DND-41 (cell line): ENCODE measurements around the gene SLC30A10.

ENCODE experiments used
- ATAC-seq: fragments of 200-7000 bp; cut with Tn5 transposase; 3 replicates; pipeline ENCODE4 v1.9.1; 2021; ENCODE audit warnings: low read depth; ENCODE audit not compliant: insufficient read depth
- DNase-seq: peaks from one replicate; pipeline ENCODE4 v3.0.0-alpha.2; 2020
- H2AFZ ChIP-seq: 2 replicates; pipeline ENCODE4 v1.6.0; 2012; ENCODE audit warnings: low read depth, low read length
- H3K27ac ChIP-seq: 2 replicates; pipeline ENCODE4 v1.5.1; 2012; ENCODE audit warnings: low read length, inconsistent platforms
- H3K27me3 ChIP-seq: fragments of 200-600 bp; sonication (generic); 2 replicates; pipeline ENCODE4 v1.6.0; 2012; ENCODE audit warnings: low read length, mild to moderate bottlenecking, inconsistent platforms; ENCODE audit not compliant: insufficient read depth, poor library complexity
- H3K36me3 ChIP-seq: 2 replicates; pipeline ENCODE4 v1.5.1; 2012; ENCODE audit warnings: low read length, inconsistent platforms; ENCODE audit not compliant: insufficient read depth
- H3K4me1 ChIP-seq: 2 replicates; pipeline ENCODE4 v1.5.1; 2012; ENCODE audit warnings: mild to moderate bottlenecking, low read length; ENCODE audit not compliant: insufficient read depth
- H3K4me2 ChIP-seq: 2 replicates; pipeline ENCODE4 v1.6.0; 2012; ENCODE audit warnings: mild to moderate bottlenecking, moderate library complexity, low read length, inconsistent platforms; ENCODE audit not compliant: insufficient read depth
- H3K4me3 ChIP-seq, 2 experiments: fragments of 200-600 bp in 1 of 2; shearing (Covaris generic) in 1 of 2; 2 replicates each; pipeline ENCODE4 v1.5.1; 2012 to 2016; ENCODE audit warnings: inconsistent platforms in 2 of 2, low read length in 2 of 2, mild to moderate bottlenecking in 2 of 2, low read depth in 1 of 2, moderate library complexity in 1 of 2
- H3K79me2 ChIP-seq: 2 replicates; pipeline ENCODE4 v1.6.0; 2012; ENCODE audit warnings: low read length, inconsistent platforms; ENCODE audit not compliant: insufficient read depth
- H3K9ac ChIP-seq: 2 replicates; pipeline ENCODE4 v1.6.0; 2012; ENCODE audit warnings: low read depth, mild to moderate bottlenecking, inconsistent platforms, low read length, moderate library complexity
- H3K9me3 ChIP-seq: 2 replicates; pipeline ENCODE4 v1.5.1; 2012; ENCODE audit warnings: low read length, moderate library complexity, mild to moderate bottlenecking, inconsistent platforms; ENCODE audit not compliant: insufficient read depth, severe bottlenecking
- H4K20me1 ChIP-seq: 2 replicates; pipeline ENCODE4 v1.6.0; 2012; ENCODE audit warnings: low read length; ENCODE audit not compliant: insufficient read depth
- EZH2 ChIP-seq: IDR thresholded peaks from 3 replicates; pipeline ENCODE4 v1.6.1; 2012; ENCODE audit warnings: borderline replicate concordance, low read depth, mild to moderate bottlenecking, moderate library complexity, low read length, inconsistent platforms; ENCODE audit not compliant: severe bottlenecking
- TF ChIP-seq, protein P1 (sequence below): IDR thresholded peaks from 2 replicates; pipeline ENCODE4 v1.5.1; 2012; ENCODE audit warnings: borderline replicate concordance, low read length, moderate library complexity, mild to moderate bottlenecking; ENCODE audit not compliant: poor library complexity, severe bottlenecking; ENCODE audit errors: extremely low read depth

Gene SLC30A10

DNA sequence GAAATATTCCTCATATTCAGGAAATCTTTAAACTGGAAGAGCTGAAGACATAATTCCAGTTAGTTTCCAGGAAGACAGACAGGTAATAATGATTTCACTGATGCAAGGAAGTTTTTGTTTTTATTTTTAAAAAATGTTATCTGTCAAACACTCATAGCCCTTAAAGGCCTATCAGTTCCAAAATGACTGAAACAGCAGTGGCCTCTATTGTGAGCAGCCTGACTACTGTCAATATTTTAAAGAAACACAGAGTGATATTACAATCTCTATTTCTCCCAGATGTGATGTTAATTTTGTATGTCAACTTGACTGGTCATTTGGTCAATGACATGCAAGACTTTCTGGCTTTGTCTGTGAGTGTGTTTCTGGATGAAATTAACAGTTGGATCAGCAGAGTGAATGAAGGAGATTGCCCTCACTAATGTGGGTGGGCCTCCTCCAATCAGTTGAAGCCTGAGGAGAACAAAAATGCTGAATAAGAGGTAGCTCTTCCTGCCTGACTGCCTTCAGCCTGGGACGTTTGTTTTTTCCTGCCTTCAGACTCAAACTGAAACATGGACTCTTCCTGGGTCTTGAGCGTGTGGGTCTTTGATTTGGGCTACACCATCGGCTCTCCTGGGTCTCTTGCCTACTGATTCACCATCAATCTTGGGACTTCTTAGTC, 31.3 kb upstream of the SLC30A10 start:
- Histone ChIP-seq H3K4me2 (no peak overlapping the region), H3K27ac (no peak overlapping the region), H3K36me3 (no peaks in the 10 kb centered on the region), H3K79me2 (no peaks in the 10 kb centered on the region), H3K9ac (no peak overlapping the region), H3K4me3 (no peak overlapping the region), H3K27me3 (peaks cover 5% of the 10 kb centered on the region), H3K4me1 (no peaks in the 10 kb centered on the region), H3K9me3 (no peaks in the 10 kb centered on the region), H2AFZ (no peak overlapping the region), H4K20me1 (no peaks in the 10 kb centered on the region)
- no peak; the same call in 2 of the 3 replicates for ATAC-seq
- TF ChIP-seq, protein P1, sequence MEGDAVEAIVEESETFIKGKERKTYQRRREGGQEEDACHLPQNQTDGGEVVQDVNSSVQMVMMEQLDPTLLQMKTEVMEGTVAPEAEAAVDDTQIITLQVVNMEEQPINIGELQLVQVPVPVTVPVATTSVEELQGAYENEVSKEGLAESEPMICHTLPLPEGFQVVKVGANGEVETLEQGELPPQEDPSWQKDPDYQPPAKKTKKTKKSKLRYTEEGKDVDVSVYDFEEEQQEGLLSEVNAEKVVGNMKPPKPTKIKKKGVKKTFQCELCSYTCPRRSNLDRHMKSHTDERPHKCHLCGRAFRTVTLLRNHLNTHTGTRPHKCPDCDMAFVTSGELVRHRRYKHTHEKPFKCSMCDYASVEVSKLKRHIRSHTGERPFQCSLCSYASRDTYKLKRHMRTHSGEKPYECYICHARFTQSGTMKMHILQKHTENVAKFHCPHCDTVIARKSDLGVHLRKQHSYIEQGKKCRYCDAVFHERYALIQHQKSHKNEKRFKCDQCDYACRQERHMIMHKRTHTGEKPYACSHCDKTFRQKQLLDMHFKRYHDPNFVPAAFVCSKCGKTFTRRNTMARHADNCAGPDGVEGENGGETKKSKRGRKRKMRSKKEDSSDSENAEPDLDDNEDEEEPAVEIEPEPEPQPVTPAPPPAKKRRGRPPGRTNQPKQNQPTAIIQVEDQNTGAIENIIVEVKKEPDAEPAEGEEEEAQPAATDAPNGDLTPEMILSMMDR: no peak
- TF ChIP-seq EZH2: no peak
- no peak for DNase-seq

- H3K27ac ChIP-seq: no peak overlapping the region
- no peaks in the 10 kb centered on the region for H3K79me2 ChIP-seq
- no peaks in the 10 kb centered on the region for H3K4me1 ChIP-seq
- H3K27me3 ChIP-seq: peaks cover 7% of the 10 kb centered on the region
- no peak for DNase-seq
- TF ChIP-seq, protein P1: no peak
- TF ChIP-seq EZH2: no peak
- H3K9me3 ChIP-seq: no peaks in the 10 kb centered on the region
- no peak overlapping the region for H3K4me3 ChIP-seq
- no peak for ATAC-seq
- no peaks in the 10 kb centered on the region for H4K20me1 ChIP-seq
- H3K4me2 ChIP-seq: no peak overlapping the region
- no peaks in the 10 kb centered on the region for H3K36me3 ChIP-seq
- no peak overlapping the region for H3K9ac ChIP-seq
- H2AFZ ChIP-seq: no peak overlapping the region
These were observed 30.6 kb upstream of the SLC30A10 start for GRCh38 chr1:219958875-219959417.

DNA sequence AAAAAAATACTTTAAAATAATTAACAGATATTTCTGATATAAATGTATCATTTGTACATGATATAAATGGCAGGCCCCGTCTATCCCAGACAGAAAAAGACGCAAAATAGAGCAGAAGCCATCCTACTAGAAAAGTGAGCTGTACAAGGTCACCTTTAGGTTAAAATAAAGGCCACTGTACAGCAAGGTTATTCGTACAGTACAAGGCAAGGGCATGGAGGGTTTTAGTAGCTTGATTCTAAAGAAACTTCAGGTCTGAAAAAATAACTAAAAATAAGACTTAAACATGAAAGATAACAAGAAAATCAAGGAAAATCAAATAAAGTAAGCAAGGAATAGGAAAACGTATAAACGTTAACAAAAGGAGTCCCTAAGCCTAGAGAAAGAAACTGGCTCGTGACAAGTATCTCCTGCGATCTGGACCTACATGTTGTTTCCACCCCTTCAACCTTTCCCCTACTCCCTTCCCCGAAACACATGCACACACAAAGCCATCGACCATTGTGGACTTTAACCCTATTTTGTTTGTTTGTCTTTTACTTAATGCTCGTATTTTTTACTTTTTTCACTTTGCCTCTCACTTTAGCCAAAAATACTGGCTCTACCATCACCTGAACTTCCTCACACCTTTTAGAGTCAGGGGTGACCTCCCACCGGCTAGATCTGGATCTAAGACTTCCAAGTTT, 26.5 kb upstream of the SLC30A10 start:
- Histone ChIP-seq H3K4me2 (no peak overlapping the region), H3K36me3 (no peaks in the 10 kb centered on the region), H3K27ac (no peak overlapping the region), H3K27me3 (peaks cover 8% of the 10 kb centered on the region), H3K9me3 (no peaks in the 10 kb centered on the region), H3K9ac (no peak overlapping the region), H3K4me1 (no peaks in the 10 kb centered on the region), H3K79me2 (no peaks in the 10 kb centered on the region), H3K4me3 (no peak overlapping the region), H2AFZ (no peak overlapping the region), H4K20me1 (no peaks in the 10 kb centered on the region)
- no peak for DNase-seq
- ATAC-seq: no peak
- TF ChIP-seq EZH2: no peak
- TF ChIP-seq, protein P1: no peak
